ENCODE results near the gene LRRC43. TPM values are rescaled to one million over a fixed set of nuclear protein-coding genes. Genes with fewer than 3 reads are reported as not detected.
"Not testable (repeated sequence)": the region's sequence is repeated elsewhere in the genome, so short reads cannot be mapped to it uniquely, and the experiment has no call there.

LRRC43 gene
- total RNA-seq, 1 donor from 2014 or later: 0.43 TPM

- intact Hi-C loops (cut with DNase I): no loop called here
- DNase-seq (ENCODE audit: low spot score): no peak
Measured at GRCh38 chr12:122187466-122187865, 4.5 kb downstream of the LRRC43 start.

DNA sequence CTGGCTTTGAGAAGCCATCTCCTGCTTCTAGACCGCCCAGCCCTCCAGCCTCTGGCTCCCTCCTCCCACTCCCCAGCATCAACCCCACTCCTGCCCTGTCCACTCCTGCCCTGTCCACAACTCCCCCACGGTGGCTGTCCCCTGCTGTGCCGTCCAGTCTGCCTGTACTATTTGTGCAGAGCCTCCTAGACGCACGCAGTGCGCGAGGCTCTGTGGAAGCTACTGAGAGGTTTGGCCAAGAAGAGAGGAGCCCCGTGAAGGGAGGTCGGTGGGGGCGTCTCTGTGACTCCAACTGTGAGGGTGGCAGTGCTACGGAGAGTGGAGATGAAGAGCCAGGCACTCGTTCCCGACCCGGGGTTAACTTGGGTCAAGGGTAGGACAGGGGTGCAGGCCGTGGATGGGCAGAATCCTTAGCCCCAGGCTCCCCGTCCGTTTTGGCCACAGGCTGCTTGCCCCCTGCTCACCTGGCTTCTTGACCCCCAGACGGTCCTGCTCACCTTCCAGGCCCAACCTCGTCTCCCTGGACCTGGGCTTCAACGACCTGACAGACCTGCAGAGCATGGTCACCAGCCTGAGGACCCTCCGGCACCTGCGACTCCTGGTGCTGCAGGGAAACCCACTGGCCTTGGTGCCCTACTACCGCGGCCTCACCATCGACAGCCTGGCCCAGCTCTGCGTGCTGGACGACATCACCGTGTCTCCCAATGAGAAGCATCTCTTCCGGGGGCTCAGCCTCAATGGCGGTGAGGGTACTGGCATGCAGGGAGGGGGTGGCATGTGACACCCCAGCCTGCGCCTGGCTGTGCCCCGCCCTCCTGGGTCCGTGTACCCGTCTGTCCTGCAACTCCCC is 6.9 kb downstream of the LRRC43 start:
- intact Hi-C loops (cut with DNase I): loop anchor here (5.0 kb wide), 1 partner anchor 63 kb away; no protein-coding TSS in a partner anchor
- DNase-seq (ENCODE audit: low spot score): no peak

DNA sequence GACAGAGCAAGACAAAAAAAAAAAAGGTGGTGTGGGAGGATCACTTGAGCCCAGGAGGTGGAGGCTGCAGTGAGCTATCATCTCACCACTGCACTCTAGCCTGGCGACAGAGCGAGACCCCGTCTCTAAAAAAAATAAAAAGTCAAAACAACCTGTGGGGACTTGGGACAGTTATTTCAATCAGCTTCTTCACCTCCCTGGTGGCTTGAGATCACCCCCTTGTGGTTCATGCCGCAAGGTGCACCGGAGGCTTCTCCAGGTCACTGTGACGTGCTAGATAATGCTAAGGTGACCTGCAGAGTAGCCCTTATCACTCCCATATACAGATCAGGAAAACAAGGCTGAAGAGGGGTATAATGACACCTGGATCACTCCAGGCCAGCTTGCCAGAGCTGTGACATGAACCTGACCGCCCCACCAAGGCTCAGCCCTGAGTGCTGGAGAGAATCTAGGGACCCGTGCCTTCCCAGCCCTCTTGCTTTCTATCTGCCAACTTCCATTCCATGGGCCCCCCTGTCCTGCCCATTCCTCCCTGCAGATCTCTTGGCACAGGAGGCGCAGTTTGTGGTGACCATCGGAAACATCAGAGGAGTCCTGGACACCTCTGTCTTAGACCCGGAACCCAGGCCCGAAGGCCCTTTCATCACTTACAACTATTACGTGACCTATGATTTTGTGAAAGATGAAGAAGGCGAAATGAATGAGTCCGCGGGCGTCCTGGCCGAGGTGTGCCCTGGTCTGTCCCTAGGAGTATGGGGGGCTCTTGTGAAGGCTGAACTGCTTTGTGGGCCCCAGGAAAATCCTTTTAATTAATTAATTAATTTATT is 8.1 kb downstream of the LRRC43 start:
- peak; percentile 22 for DNase-seq (ENCODE audit: low spot score)
- intact Hi-C loops (cut with DNase I): loop anchor here (5.0 kb wide), 1 partner anchor 64 kb away; no protein-coding TSS in a partner anchor

GRCh38 chr12:122192441-122192840 is 9.5 kb downstream of the LRRC43 start:
- intact Hi-C loops (cut with DNase I): loop anchor here (5.0 kb wide), 1 partner anchor 65 kb away; no protein-coding TSS in a partner anchor
- DNase-seq (ENCODE audit: low spot score): peak; percentile 12

- intact Hi-C loops (cut with DNase I): loop anchor here (5.0 kb wide), 1 partner anchor 68 kb away; no protein-coding TSS in a partner anchor
- DNase-seq (ENCODE audit: low spot score): no peak
Measured at GRCh38 chr12:122194804-122195203, 11.9 kb downstream of the LRRC43 start.

DNA sequence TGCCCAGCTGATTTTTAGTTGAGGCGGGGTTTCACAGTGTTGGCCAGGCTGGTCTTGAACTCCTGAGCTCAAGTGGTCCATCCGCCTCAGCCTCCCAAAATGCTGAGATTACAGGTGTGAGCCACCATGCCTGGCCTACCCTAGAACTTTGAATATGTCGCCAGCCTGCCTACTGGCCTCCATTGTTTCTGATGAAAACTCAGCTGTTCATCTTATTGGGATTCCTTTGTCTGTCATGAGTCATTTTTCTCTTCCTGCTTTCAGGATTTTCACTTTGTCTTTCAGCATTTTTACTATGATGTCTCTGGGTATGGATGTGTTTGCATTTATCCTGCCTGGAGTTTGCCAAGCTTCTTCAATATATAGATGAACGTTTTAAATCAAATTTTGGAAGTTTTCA is 12.5 kb downstream of the LRRC43 start:
- intact Hi-C loops (cut with DNase I): no loop called here
- DNase-seq (ENCODE audit: low spot score): no peak

DNA sequence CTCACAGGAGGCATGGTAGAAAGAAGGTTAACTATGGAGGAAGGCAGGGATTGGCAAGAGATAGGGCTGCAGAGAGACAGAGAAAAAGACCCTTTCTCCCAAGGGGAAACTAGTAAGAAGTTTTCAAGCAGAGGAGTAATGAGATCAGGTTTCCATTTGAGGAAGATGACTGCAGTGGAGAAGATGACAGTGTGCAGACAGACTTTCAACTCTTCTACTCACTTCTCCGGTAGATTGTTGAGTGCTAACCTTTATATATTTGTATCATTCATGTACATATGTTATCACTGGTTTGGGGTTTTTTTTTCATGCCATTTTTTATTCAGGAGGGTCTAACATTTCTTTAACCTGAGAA is 14.7 kb downstream of the LRRC43 start:
- no peak for DNase-seq (ENCODE audit: low spot score)
- intact Hi-C loops (cut with DNase I): no loop called here

GRCh38 chr12:122199484-122200355 is 16.8 kb downstream of the LRRC43 start:
- intact Hi-C loops (cut with DNase I): no loop called here
- peak; percentile 73 for DNase-seq (ENCODE audit: low spot score)

DNA sequence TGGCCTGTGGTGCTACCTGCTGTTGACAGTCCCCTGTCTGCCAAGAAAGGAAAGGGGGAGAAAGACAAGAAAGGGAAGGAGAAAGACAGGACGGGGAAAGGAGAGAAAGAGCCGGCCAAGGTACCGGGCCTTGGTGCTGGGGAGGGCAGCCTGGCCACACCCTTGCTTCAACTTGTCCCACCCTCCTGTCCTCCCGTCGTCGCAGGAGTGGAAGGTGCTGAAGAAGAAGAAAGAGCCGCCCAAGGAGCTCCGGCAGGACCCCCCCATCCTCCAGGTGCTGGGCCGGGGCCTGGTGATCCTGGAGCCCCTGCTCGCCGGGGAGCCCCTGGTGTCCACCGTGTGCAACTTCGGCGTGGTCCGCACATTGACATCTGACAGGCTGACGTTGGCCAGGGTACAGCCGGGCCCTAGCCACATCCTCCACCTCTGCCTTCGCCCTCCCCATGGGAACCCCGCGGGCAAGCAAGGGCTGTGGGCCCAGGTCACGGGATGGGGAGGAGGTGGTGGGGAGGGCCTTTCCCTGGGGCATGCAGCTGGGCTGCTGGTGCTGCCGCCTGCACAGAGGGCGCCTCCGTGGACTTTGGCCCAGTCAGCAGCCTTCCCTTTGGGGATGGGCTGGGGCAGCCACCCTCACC is 17.7 kb downstream of the LRRC43 start:
- intact Hi-C loops (cut with DNase I): no loop called here
- DNase-seq (ENCODE audit: low spot score): peak; percentile 56

GRCh38 chr12:122201381-122201780 is 18.5 kb downstream of the LRRC43 start:
- peak; percentile 31 for DNase-seq (ENCODE audit: low spot score)
- intact Hi-C loops (cut with DNase I): no loop called here

- intact Hi-C loops (cut with DNase I): no loop called here
Measured at GRCh38 chr12:122202017-122202416, 19.1 kb downstream of the LRRC43 start.

DNA sequence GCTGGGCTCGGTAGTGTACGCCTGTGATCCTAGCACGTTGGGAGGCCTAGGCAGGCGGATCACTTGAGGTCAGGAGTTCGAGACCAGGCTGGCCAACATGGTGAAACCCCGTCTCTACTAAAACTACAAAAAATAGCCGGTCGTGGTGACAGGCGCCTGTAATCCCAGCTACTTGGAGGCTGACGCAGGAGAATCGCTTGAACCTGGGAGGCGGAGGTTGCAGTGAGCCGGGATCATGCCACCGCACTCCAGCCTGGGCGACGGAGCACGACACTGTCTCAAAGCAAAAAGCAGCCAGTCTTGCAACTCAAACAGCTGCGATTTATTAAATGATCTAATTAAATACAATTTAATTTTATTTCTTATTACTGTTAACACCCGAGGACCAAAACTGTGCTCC is 19.9 kb downstream of the LRRC43 start:
- intact Hi-C loops (cut with DNase I); DNase-seq (ENCODE audit: low spot score): not testable (repeated sequence)

More at GRCh38 chr12:122202017-122202416, 19.1 kb downstream of the LRRC43 start:
- peak; percentile 20 for DNase-seq (ENCODE audit: low spot score)

GRCh38 chr12:122203301-122204166 is 20.6 kb downstream of the LRRC43 start, which contains the start of gene B3GNT4:
Gene B3GNT4, plus strand, starts transcription at chr12:122203709. Its CDS starts 910 bp downstream, at chr12:122204619.
- peak; percentile 77 for DNase-seq (ENCODE audit: low spot score)
- intact Hi-C loops (cut with DNase I): no loop called here

DNA sequence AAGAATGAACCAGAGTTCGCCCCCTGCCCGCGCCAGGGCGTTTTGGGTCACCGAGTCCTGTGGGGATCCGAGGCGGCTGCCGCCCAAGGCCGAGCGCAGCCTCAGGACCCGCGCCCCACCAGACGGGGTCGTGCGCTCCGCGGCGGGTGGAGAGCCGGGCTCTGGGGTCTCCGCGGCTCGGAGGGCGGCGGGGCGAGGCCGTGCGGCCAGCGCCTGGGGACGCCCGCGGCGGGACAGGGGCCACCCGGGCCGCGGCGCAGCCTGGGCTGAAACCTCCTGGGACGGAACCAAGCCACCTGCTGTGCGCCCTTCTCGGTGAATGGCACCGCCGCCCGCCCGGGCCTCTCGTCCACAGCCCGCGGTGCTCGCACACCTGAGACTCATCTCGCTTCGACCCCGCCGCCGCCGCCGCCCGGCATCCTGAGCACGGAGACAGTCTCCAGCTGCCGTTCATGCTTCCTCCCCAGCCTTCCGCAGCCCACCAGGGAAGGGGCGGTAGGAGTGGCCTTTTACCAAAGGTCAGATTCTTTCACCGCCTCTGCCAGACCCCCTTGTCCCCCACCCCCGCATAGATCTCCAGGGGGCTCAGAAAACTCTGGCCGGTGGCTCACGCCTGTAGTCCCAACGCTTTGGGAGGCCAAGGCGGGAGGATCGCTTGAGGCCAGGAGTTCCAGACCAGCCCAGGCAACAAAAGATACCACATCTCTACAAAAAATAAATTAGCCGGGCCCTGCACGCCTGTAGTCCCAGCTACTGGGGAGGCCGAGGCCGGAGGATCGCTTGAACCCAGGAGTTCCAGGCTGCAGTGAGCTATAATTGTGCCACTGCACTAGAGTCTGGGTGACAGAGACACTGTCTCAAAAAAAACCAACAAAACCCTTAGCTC is 21.5 kb downstream of the LRRC43 start:
- intact Hi-C loops (cut with DNase I): no loop called here
- no peak for DNase-seq (ENCODE audit: low spot score)

- no peak for DNase-seq (ENCODE audit: low spot score)
- intact Hi-C loops (cut with DNase I): no loop called here
Measured at GRCh38 chr12:122205053-122205925, 22.4 kb downstream of the LRRC43 start.

Data from cardiac septum (tissue), 1 donor.